Colonic mucosa (tissue), 4 donors: ENCODE data around the gene MDM4. TPM values are rescaled to one million over a fixed set of nuclear protein-coding genes. Genes with fewer than 3 reads are reported as not detected.

Experiments used
- DNase-seq: peaks from one replicate; pipeline ENCODE4 v3.0.0-alpha.2; 2020
- H3K27ac ChIP-seq: fragments of 200-600 bp; one replicate; pipeline ENCODE4 v1.8.0; 2021
- H3K27me3 ChIP-seq: fragments of 200-600 bp; one replicate; pipeline ENCODE4 v1.8.0; 2021
- H3K36me3 ChIP-seq: fragments of 200-600 bp; one replicate; pipeline ENCODE4 v1.8.0; 2021
- H3K4me1 ChIP-seq: fragments of 200-600 bp; one replicate; pipeline ENCODE4 v1.8.0; 2021; ENCODE audit warnings: mild to moderate bottlenecking
- H3K4me3 ChIP-seq: fragments of 200-600 bp; one replicate; pipeline ENCODE4 v1.8.0; 2021
- H3K9ac ChIP-seq, 2 donors: one replicate each; pipeline ENCODE4 v1.7.0; 2013; ENCODE audit warnings: control low read depth in 2 of 2, low read depth in 2 of 2, low read length in 2 of 2
- H3K9me3 ChIP-seq: fragments of 200-600 bp; one replicate; pipeline ENCODE4 v1.8.0; 2021
- CTCF ChIP-seq: fragments of 200-600 bp; IDR thresholded peaks from one replicate; pipeline ENCODE4 v1.8.0; 2022; ENCODE audit warnings: antibody characterized with exemption, mild to moderate bottlenecking
- intact Hi-C: fragments of 100-400 bp; cut with DNase I; formaldehyde crosslinking; loops from one replicate; pipeline ENCODE4 v1.14.1; 2022
- total RNA-seq, 2 donors: library from RNA; stranded (reverse); fragmentation: NEBNext Ultra II Directional in 1 of 2; extraction: Animal tissue kit (Norgen Biotek cat#: 25700) in 1 of 2; gene quantifications; one replicate each; pipeline ENCODE4 v1.2.1, GENCODE V29; 2021
- donor health status: healthy.
- donor health status: DM: no; HTN: no; CAD: no.
- donor health status: DM: no; HTN: no; CAD: no.

The MDM4 gene
- total RNA-seq, result 10 to 100 TPM; 43.7 to 49.8 TPM

GRCh38 chr1:204516180-204516879 is at the start of gene MDM4:
TSS of gene MDM4 (plus strand) at chr1:204516406. CDS start at chr1:204525519, 9,113 bp downstream.
- intact Hi-C loops, result no loop called here
- peaks cover 4% of the 10 kb centered on the region for H3K4me1 ChIP-seq
- H3K27ac ChIP-seq, result peak within 1 kb of the TSS; percentile 92
- H3K4me3 ChIP-seq, result peak within 1 kb of the TSS; percentile 53
- H3K9ac ChIP-seq, result peak within 1 kb of the TSS; percentile 91 to 93
- TF ChIP-seq CTCF, result no peak
- peak; percentile 93 for DNase-seq
- no peaks in the 10 kb centered on the region for H3K9me3 ChIP-seq
- no peaks in the 10 kb centered on the region for H3K27me3 ChIP-seq
- no peaks in the 10 kb centered on the region for H3K36me3 ChIP-seq

- H3K27ac ChIP-seq, result peak overlapping the region; percentile 17
- no peak for TF ChIP-seq CTCF
- H3K9me3 ChIP-seq, result no peaks in the 10 kb centered on the region
- no peak for DNase-seq
- H3K4me1 ChIP-seq, result no peaks in the 10 kb centered on the region
- intact Hi-C loops, result no loop called here
- H3K4me3 ChIP-seq, result no peak overlapping the region
- H3K27me3 ChIP-seq, result no peaks in the 10 kb centered on the region
- H3K36me3 ChIP-seq, result no peaks in the 10 kb centered on the region
- H3K9ac ChIP-seq, result peak overlapping the region in 1 of 2 donors; percentile 41
These were observed 49.5 kb upstream of the MDM4 start for GRCh38 chr1:204466416-204467405.

- Histone ChIP-seq H3K4me1 (no peaks in the 10 kb centered on the region), H3K4me3 (no peak overlapping the region), H3K36me3 (no peaks in the 10 kb centered on the region), H3K9ac (no peak overlapping the region), H3K27ac (no peak overlapping the region), H3K27me3 (no peaks in the 10 kb centered on the region), H3K9me3 (no peaks in the 10 kb centered on the region)
- DNase-seq, result no peak
- no peak for TF ChIP-seq CTCF
- intact Hi-C loops, result no loop called here
These were observed 48.0 kb upstream of the MDM4 start for GRCh38 chr1:204468206-204468605.

GRCh38 chr1:204468766-204469302 is 47.4 kb upstream of the MDM4 start:
- intact Hi-C loops, result no loop called here
- Histone ChIP-seq H3K4me1 (no peaks in the 10 kb centered on the region), H3K4me3 (no peak overlapping the region), H3K27ac (no peak overlapping the region), H3K9me3 (no peaks in the 10 kb centered on the region), H3K36me3 (no peaks in the 10 kb centered on the region), H3K27me3 (no peaks in the 10 kb centered on the region), H3K9ac (no peak overlapping the region)
- TF ChIP-seq CTCF, result no peak
- DNase-seq, result no peak

- no peaks in the 10 kb centered on the region for H3K4me1 ChIP-seq
- no peak for TF ChIP-seq CTCF
These were observed 46.9 kb upstream of the MDM4 start for GRCh38 chr1:204469304-204469703.

More at GRCh38 chr1:204469304-204469703, 46.9 kb upstream of the MDM4 start:
- intact Hi-C loops, result no loop called here
- Histone ChIP-seq H3K36me3 (no peaks in the 10 kb centered on the region), H3K9ac (no peak overlapping the region), H3K4me3 (no peak overlapping the region), H3K27ac (no peak overlapping the region), H3K27me3 (no peaks in the 10 kb centered on the region), H3K9me3 (no peaks in the 10 kb centered on the region)
- DNase-seq, result no peak
